ENCODE measurements around the gene DNAAF5.
A peak's percentile ranks its signal among the peaks of the same experiment; 100 is the strongest.
"Not testable (repeated sequence)": the region's sequence is repeated elsewhere in the genome, so short reads cannot be mapped to it uniquely, and the experiment has no call there.

DNAAF5 gene

GRCh38 chr7:784971-785370 is 58.5 kb downstream of the DNAAF5 start:
- DNase-seq: no peak

- DNase-seq: no peak
Measured at GRCh38 chr7:785416-785815, 58.9 kb downstream of the DNAAF5 start.

- DNase-seq: no peak
Measured at GRCh38 chr7:786472-787255, 60.2 kb downstream of the DNAAF5 start.

- no peak for DNase-seq
Measured at GRCh38 chr7:787332-788240, 61.1 kb downstream of the DNAAF5 start.

GRCh38 chr7:791519-791918 is 65.0 kb downstream of the DNAAF5 start:
- no peak for DNase-seq

- DNase-seq: no peak
Measured at GRCh38 chr7:794207-794606, 67.7 kb downstream of the DNAAF5 start.

- DNase-seq: no peak
Measured at GRCh38 chr7:794671-795329, 68.3 kb downstream of the DNAAF5 start.

- DNase-seq: not testable (repeated sequence)
Measured at GRCh38 chr7:796434-797169, 70.1 kb downstream of the DNAAF5 start.

- no peak for DNase-seq
Measured at GRCh38 chr7:798921-799470, 72.5 kb downstream of the DNAAF5 start.

- no peak for DNase-seq
Measured at GRCh38 chr7:800692-801091, 74.2 kb downstream of the DNAAF5 start.

- DNase-seq: not testable (repeated sequence)
Measured at GRCh38 chr7:801351-801750, 74.9 kb downstream of the DNAAF5 start.

- DNase-seq: no peak
Measured at GRCh38 chr7:801940-802381, 75.5 kb downstream of the DNAAF5 start.

- DNase-seq: no peak
Measured at GRCh38 chr7:802500-803242, 76.2 kb downstream of the DNAAF5 start.

GRCh38 chr7:803243-803635 is 76.7 kb downstream of the DNAAF5 start:
- DNase-seq: no peak

- DNase-seq: not testable (repeated sequence)
Measured at GRCh38 chr7:803796-804195, 77.3 kb downstream of the DNAAF5 start.

GRCh38 chr7:805261-805660 is 78.8 kb downstream of the DNAAF5 start:
- no peak for DNase-seq

GRCh38 chr7:815284-816216 is 89.1 kb downstream of the DNAAF5 start:
- DNase-seq: no peak

GRCh38 chr7:816300-816750 is 89.8 kb downstream of the DNAAF5 start:
- peak; percentile 88 for DNase-seq

GRCh38 chr7:816751-817671 is 90.5 kb downstream of the DNAAF5 start:
- DNase-seq: no peak

Measured in NCI-H1417 treated with DMSO at 0.1 percent for 48 hours (cell line).